Measurements from ENCODE around the gene GLIS1. TPM values are rescaled to one million over a fixed set of nuclear protein-coding genes. Genes with fewer than 3 reads are reported as not detected.

GLIS1 gene
- total RNA-seq, result 1 to 10 TPM in 3 of 4 donors, under 1 TPM in 1; 0.63 to 2.4 (median 1.0) TPM

- DNase-seq (ENCODE audit: low spot score in 2 of 2), result peak; percentile 40 to 92
- no peak for TF ChIP-seq POLR2A (IDR thresholded peaks at IDR 0.05)
- TF ChIP-seq, protein P1, sequence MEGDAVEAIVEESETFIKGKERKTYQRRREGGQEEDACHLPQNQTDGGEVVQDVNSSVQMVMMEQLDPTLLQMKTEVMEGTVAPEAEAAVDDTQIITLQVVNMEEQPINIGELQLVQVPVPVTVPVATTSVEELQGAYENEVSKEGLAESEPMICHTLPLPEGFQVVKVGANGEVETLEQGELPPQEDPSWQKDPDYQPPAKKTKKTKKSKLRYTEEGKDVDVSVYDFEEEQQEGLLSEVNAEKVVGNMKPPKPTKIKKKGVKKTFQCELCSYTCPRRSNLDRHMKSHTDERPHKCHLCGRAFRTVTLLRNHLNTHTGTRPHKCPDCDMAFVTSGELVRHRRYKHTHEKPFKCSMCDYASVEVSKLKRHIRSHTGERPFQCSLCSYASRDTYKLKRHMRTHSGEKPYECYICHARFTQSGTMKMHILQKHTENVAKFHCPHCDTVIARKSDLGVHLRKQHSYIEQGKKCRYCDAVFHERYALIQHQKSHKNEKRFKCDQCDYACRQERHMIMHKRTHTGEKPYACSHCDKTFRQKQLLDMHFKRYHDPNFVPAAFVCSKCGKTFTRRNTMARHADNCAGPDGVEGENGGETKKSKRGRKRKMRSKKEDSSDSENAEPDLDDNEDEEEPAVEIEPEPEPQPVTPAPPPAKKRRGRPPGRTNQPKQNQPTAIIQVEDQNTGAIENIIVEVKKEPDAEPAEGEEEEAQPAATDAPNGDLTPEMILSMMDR (IDR thresholded peaks at IDR 0.05), result no peak
- intact Hi-C loops (cut with DNase I; ENCODE audit: low total_unique reads), result no loop called here
- H3K4me3 ChIP-seq (ENCODE audit: low read depth, poor library complexity, severe bottlenecking), result peak within 1 kb of the TSS; percentile 31
- 0 to 1% methylated on average over 14 to 27 of the region's 73 CpGs for WGBS, 2 donors
These were observed at the start of gene GLIS1 for GRCh38 chr1:53739109-53739681. Gene GLIS1, minus strand, starts transcription at chr1:53739164. Its CDS starts 1,100 bp downstream, at chr1:53738064.

DNA sequence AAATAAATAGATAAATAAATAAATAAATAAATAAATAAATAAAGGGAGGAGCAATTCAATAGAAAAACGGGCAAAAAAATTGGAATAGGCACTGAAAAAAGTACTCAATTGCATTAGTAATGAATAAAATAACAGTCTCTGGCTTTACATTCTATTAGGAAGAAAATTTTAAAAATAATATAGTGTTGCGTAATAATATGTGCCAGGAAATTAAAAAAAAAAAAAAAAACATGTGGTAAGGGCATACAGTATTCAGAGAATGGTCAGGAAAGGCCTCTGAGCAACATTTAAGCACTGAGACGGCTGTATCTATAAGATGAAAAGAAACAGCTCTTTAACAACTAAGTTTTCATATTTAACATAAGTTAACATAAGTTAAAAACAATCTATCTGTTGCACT, 48.7 kb upstream of the GLIS1 start:
- no peak overlapping the region for H3K4me3 ChIP-seq (ENCODE audit: low read depth, poor library complexity, severe bottlenecking)
- 92 to 95% methylated on average over 3 of the region's 3 CpGs for WGBS, 2 donors
- TF ChIP-seq POLR2A (IDR thresholded peaks at IDR 0.05), result no peak
- TF ChIP-seq, protein P1 (IDR thresholded peaks at IDR 0.05), result no peak
- intact Hi-C loops (cut with DNase I; ENCODE audit: low total_unique reads), result no loop called here
- no peak for DNase-seq (ENCODE audit: low spot score in 2 of 2)

- no peak for TF ChIP-seq POLR2A (IDR thresholded peaks at IDR 0.05)
- TF ChIP-seq, protein P1 (IDR thresholded peaks at IDR 0.05), result no peak
- intact Hi-C loops (cut with DNase I; ENCODE audit: low total_unique reads), result no loop called here
- H3K4me3 ChIP-seq (ENCODE audit: low read depth, poor library complexity, severe bottlenecking), result no peak overlapping the region
- no peak for DNase-seq (ENCODE audit: low spot score in 2 of 2)
- 84 to 90% methylated on average over 1 of the region's 1 CpG for WGBS, 2 donors
These were observed 44.1 kb upstream of the GLIS1 start for GRCh38 chr1:53783056-53783455.

DNA sequence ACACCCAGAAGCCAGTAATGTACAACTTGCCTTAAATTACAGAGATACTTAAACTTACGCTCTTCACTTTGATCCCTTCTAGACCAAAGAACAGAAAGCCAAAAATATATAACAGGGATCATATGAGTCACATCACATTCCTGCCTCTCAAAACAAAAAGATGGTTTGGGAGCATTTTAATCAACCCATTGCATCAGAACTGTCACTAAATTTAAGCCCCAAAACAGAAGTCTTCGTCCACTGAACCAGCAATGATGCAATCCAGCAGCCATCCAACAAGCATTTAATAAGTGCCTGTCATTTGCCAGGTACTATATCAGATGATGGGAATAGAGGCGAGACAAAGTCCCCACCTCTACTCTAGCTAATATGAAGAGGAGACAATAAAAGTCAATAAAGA, 42.7 kb upstream of the GLIS1 start:
- WGBS, 2 donors, result 79 to 83% methylated on average over 3 of the region's 3 CpGs
- TF ChIP-seq POLR2A (IDR thresholded peaks at IDR 0.05), result no peak
- TF ChIP-seq, protein P1 (IDR thresholded peaks at IDR 0.05), result no peak
- intact Hi-C loops (cut with DNase I; ENCODE audit: low total_unique reads), result no loop called here

GRCh38 chr1:53777272-53777671, 38.3 kb upstream of the GLIS1 start:
- H3K4me3 ChIP-seq (ENCODE audit: low read depth, poor library complexity, severe bottlenecking), result no peak overlapping the region
- DNase-seq (ENCODE audit: low spot score in 2 of 2), result no peak
- TF ChIP-seq, protein P1 (IDR thresholded peaks at IDR 0.05), result no peak
- no peak for TF ChIP-seq POLR2A (IDR thresholded peaks at IDR 0.05)
- 91 to 98% methylated on average over 1 of the region's 1 CpG for WGBS, 2 donors
- intact Hi-C loops (cut with DNase I; ENCODE audit: low total_unique reads), result no loop called here

More for the DNA sequence above, 42.7 kb upstream of the GLIS1 start:
- no peak for DNase-seq (ENCODE audit: low spot score in 2 of 2)
- H3K4me3 ChIP-seq (ENCODE audit: low read depth, poor library complexity, severe bottlenecking), result no peak overlapping the region

DNA sequence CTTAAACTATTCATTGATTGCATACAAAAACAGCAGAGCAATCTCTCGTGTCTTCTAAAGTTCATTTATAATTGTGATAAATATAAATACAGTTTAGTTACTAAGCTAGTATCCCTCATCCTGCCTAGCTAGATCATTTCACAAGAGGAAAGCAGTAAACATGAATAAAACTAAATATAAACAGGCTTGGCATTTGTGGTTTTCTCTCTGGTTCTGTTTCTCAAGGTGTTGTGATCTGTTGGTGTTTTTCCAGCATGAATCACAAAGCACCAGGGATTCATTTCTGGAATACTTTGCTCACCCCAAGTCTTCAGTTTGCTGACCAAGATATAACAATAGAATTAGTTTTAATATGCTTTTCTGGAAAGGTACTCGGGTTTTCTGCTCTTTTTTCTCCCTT, 32.7 kb upstream of the GLIS1 start:
- 81 to 94% methylated on average over 2 of the region's 2 CpGs for WGBS, 2 donors
- no peak overlapping the region for H3K4me3 ChIP-seq (ENCODE audit: low read depth, poor library complexity, severe bottlenecking)
- no peak for DNase-seq (ENCODE audit: low spot score in 2 of 2)
- TF ChIP-seq POLR2A (IDR thresholded peaks at IDR 0.05), result no peak
- TF ChIP-seq, protein P1 (IDR thresholded peaks at IDR 0.05), result no peak
- intact Hi-C loops (cut with DNase I; ENCODE audit: low total_unique reads), result no loop called here

Measured in lower leg skin (tissue), 4 donors.